GM12874 (cell line): ENCODE data around the gene CARD19.

Experiments used
- TF ChIP-seq, protein P1 (sequence below): IDR thresholded peaks from 2 replicates; pipeline ENCODE4 v1.5.1; 2011; ENCODE audit warnings: low read depth, mild to moderate bottlenecking, control low read depth, low read length, moderate library complexity; ENCODE audit not compliant: insufficient read depth

The CARD19 gene

DNA sequence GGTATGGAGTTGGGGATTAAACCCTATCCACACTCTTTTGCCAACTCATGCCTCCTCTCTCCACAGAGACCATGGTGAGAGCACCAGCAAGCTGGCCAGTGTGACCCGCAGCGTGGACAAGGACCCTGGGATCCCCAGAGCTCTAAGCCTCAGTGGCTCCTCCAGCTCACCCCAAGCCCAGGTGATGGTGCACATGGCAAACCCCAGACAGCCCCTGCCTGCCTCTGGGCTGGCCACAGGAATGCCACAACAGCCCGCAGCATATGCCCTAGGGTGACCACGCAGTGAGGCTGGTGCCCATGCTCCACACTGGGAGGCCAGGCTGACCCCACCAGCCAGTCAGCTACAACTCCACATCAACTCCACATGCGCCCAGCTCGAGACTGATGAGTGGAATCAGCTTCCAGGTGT, 11.5 kb upstream of the CARD19 start:
- TF ChIP-seq, protein P1, sequence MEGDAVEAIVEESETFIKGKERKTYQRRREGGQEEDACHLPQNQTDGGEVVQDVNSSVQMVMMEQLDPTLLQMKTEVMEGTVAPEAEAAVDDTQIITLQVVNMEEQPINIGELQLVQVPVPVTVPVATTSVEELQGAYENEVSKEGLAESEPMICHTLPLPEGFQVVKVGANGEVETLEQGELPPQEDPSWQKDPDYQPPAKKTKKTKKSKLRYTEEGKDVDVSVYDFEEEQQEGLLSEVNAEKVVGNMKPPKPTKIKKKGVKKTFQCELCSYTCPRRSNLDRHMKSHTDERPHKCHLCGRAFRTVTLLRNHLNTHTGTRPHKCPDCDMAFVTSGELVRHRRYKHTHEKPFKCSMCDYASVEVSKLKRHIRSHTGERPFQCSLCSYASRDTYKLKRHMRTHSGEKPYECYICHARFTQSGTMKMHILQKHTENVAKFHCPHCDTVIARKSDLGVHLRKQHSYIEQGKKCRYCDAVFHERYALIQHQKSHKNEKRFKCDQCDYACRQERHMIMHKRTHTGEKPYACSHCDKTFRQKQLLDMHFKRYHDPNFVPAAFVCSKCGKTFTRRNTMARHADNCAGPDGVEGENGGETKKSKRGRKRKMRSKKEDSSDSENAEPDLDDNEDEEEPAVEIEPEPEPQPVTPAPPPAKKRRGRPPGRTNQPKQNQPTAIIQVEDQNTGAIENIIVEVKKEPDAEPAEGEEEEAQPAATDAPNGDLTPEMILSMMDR: no peak

DNA sequence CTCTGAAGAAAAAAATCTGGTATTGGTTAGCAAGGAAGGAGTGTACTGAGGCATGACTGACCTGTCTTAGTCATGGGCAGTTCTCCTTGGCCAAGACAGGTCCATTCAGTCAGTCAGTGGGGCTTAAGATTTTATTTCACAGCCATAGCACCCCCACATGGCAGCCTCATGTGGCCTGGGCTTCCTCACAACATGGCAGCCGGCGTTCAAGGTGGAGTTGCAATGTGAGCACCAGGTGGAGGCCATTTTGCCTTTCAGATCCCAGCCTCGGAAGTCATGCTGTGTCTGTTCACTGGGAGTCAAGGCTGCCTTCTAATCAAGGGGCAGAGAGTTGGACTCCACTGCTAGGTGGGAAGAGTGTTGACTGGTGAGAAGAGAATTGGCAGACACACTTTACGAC, 10.3 kb upstream of the CARD19 start:
- TF ChIP-seq, protein P1: no peak

DNA sequence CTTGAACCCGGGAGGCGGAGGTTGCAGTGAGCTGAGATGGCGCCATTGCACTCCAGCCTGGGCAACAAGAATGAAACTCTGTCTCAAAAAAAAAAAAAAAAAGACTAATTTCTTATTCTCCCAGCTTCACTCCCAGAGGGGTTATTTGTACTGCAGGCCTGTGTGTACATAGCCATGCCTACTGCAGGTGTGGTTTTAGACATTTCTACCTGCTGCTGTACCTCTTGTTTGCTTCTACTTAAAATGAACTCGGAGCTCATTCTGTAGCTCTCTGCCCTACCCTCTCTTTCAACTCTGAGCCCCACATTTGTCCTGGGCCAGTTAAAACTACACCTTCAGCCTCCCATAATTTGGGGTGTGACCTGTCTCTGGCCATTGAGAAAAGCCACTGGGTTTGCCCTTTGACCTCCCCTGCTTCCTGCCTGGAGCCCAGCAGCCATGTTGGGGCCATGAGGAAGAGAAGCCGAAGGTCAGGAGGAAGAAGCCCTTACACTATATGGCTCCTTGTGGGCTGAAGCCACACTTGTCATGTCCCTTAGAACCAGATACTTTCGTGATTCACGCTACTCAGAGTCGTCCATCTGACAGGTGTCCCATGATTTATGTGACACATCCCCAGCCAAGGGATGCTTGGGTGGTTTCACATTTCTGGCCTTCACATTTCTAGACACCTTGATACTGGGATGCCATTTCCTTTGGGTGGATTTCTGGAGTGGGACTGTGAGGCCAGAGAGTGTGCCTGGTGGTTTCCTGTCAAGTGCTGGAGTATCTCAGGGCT, 9.4 kb upstream of the CARD19 start:
- TF ChIP-seq, protein P1: no peak

DNA sequence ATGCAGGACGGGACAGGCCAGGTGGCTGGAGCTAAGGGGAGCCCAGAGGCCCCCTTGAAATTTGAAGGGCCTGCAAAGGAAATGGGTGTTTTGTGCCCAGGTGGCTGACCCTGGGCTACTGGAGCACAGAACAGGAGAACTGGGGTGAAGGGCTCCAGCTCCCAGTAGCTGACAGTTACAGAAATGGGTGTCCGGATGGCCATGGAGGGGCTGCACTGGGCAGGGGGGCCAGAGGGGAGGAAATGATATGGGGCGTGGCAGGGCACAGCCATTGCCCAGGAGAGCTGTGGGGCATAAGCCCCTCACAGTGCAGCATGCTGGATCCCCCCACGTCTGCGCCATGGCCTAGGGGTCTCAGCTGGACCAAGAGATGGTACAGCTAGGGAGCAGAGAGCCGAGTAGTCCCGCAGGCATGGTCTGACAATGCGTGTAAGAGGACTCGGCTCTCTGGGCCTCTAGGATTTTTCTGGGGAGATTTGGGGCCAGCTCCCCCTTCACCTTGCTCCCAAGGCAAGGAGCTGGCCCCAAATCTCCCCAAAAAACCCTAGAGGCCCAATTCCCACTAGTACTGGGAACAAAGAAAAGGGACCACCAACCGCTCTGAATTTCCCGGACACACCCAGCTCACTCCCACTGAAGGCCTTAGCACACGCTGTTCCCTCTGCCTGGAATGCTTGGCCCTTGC, 7.9 kb upstream of the CARD19 start:
- TF ChIP-seq, protein P1: no peak

DNA sequence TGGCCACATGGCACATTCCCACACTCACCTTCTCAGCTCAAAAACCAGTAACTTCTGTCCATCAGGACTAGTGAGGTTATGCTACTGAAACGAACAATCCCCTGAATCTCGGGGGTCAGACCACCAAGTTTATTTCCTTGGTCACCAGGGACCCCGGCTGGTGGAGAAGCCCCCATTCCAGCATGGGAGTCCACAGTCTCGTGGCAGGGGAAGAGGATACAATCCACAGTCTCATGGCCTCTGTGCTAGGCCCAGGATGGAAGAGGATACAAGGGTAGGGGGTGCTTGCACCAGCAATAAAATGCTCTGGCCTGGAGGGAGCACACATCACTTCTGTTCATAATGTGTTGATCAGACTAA, 7.4 kb upstream of the CARD19 start:
- TF ChIP-seq, protein P1: no peak

DNA sequence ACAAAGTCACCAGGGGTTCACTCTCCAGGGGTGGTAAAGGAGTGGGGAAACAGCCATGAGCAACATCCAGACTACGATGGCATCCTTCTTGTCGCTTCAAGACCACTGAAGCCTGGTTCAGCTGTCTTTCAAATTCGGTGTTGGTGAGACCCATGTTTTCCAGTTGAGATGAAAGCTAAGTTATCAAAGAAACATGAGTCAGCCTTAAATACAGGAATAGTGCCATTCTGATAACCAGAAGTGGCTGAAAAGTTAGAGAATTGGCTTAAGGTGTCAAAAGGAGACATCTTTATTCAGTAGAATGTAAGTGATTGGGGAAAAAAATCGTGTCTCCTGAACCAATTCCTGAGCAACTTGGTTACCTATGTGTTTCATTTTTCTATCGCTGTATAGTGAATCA, 7.0 kb upstream of the CARD19 start:
- TF ChIP-seq, protein P1: no peak

DNA sequence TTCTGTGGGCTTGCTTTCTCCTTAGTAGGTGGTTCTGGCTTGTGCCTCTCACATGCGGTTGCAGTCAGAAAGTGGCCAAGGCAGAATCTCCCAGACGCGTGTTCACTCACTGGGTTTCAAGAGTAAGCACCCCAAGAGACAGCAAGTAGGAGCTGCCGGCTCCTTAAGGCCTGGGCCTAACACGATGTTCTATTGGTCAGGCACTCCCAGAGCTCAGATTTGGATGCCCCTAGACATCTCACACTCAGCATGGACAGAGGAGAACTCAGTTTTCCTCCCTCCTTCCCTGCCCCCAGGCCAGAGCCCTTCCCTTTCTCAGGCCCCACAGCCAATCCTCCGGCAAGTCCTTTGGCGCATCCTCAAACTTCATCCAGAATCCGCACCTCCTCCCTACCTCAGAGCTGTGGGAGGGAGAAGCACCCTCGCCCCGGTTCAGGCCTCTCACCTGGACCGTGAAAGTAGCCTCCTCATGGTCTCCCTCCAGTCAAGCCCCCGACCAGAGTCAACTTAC, 6.5 kb upstream of the CARD19 start:
- TF ChIP-seq, protein P1: no peak
